GM23248 (cell line): ENCODE results near the gene CAPNS2.

Experiments
- EZH2 ChIP-seq: fragments of 200-600 bp; sonication (generic); IDR thresholded peaks from 2 replicates; pipeline ENCODE4 v1.6.1; 2018; ENCODE audit warnings: antibody characterized with exemption, mild to moderate bottlenecking; ENCODE audit not compliant: insufficient read depth, poor library complexity, severe bottlenecking
- EZH2phosphoT487 ChIP-seq: fragments of 200-600 bp; sonication (generic); IDR thresholded peaks from 2 replicates; pipeline ENCODE4 v1.6.1; 2018; ENCODE audit warnings: antibody characterized with exemption, moderate library complexity, mild to moderate bottlenecking, low read depth; ENCODE audit not compliant: insufficient read depth

DNA sequence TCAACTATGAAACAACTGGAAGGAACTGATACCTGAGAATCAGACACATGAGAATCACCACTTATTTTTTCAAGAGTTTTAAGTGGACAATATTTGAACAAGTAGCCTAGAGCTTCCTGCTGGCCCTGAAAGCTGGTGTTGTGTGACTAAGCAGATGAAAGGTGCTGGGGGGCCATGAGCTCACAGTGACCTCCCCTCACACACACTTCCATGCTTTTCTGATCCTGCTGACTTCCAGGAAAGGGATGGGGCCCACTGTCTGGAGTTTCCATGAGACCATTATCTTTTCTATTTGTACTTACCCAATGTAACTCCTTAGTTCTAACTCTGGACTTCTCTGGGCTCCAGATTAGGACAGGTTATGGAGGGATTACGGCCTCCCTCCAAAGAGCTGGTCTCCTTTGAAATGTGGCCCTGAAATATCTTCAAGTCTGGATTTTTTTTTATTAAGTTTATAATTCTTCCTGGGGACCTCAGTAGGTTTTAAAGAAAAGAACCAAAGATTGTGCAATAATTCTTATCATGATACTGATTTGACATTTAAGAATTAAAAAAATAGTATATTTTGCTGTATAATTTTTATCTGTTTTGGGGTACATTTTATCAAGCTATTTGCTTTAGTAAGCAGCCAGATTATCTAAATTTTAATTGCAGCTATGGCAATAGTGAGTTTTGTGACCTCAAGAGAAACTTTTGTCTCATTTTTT is 4.9 kb downstream of the CAPNS2 start:
- no peak for TF ChIP-seq EZH2
- no peak for TF ChIP-seq EZH2phosphoT487
